ENCODE results near the gene MAP2K5.

Gene MAP2K5

GRCh38 chr15:67524235-67524634, 18.3 kb upstream of the MAP2K5 start:
- H3K27me3 ChIP-seq (replicated peaks; ENCODE audit: control insufficient read depth, insufficient read depth, low read length): no peaks in the 10 kb centered on the region
- H3K36me3 ChIP-seq (ENCODE audit: control insufficient read depth, insufficient read depth, low read length): no peaks in the 10 kb centered on the region
- DNase-seq (ENCODE audit: extremely low read depth, insufficient read length): no peak
- H3K4me3 ChIP-seq (replicated peaks; ENCODE audit: low read depth, low read length): no peak overlapping the region
- no peak for TF ChIP-seq CTCF (IDR thresholded peaks at IDR 0.05; ENCODE audit: insufficient read depth, low read length, poor library complexity, severe bottlenecking)

GRCh38 chr15:67528513-67528912, 14.0 kb upstream of the MAP2K5 start:
- H3K36me3 ChIP-seq (ENCODE audit: control insufficient read depth, insufficient read depth, low read length): no peaks in the 10 kb centered on the region
- DNase-seq (ENCODE audit: extremely low read depth, insufficient read length): no peak
- TF ChIP-seq CTCF (IDR thresholded peaks at IDR 0.05; ENCODE audit: insufficient read depth, low read length, poor library complexity, severe bottlenecking): no peak
- H3K27me3 ChIP-seq (replicated peaks; ENCODE audit: control insufficient read depth, insufficient read depth, low read length): no peaks in the 10 kb centered on the region
- H3K4me3 ChIP-seq (replicated peaks; ENCODE audit: low read depth, low read length): no peak overlapping the region

DNA sequence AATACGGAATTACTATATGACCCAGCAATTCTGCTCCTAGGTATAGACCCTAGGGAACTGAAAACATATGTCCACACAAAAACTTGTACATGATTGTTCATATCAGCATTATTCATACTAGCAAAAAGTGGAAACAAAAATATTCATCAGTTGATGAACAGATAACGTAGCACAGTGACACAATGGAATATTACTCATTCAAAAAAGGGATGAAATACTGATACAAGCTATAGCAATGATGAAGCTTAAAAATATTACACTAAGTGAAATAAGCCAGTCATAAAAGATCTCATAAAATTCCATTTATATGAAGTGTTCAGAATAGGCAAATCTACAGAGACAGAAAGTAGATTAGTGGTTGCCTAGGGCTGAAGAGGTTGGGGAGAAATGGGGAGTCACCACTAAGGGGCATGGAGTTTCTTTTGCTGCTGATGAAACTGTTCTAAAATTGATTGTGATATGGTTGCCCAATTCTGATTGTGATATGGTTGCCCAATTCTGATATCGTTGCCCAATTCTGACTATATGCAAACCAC, 11.1 kb upstream of the MAP2K5 start:
- Histone ChIP-seq H3K27me3 (replicated peaks; ENCODE audit: control insufficient read depth, insufficient read depth, low read length) (no peaks in the 10 kb centered on the region), H3K4me3 (replicated peaks; ENCODE audit: low read depth, low read length) (no peak overlapping the region), H3K36me3 (ENCODE audit: control insufficient read depth, insufficient read depth, low read length) (no peaks in the 10 kb centered on the region)
- DNase-seq (ENCODE audit: extremely low read depth, insufficient read length): no peak
- no peak for TF ChIP-seq CTCF (IDR thresholded peaks at IDR 0.05; ENCODE audit: insufficient read depth, low read length, poor library complexity, severe bottlenecking)

GRCh38 chr15:67533873-67534272, 8.6 kb upstream of the MAP2K5 start:
- Histone ChIP-seq H3K27me3 (replicated peaks; ENCODE audit: control insufficient read depth, insufficient read depth, low read length) (no peaks in the 10 kb centered on the region), H3K4me3 (replicated peaks; ENCODE audit: low read depth, low read length) (no peak overlapping the region), H3K36me3 (ENCODE audit: control insufficient read depth, insufficient read depth, low read length) (no peaks in the 10 kb centered on the region)
- TF ChIP-seq CTCF (IDR thresholded peaks at IDR 0.05; ENCODE audit: insufficient read depth, low read length, poor library complexity, severe bottlenecking): no peak
- DNase-seq (ENCODE audit: extremely low read depth, insufficient read length): no peak

GRCh38 chr15:67534360-67534759, 8.1 kb upstream of the MAP2K5 start:
- no peak for DNase-seq (ENCODE audit: extremely low read depth, insufficient read length)
- Histone ChIP-seq H3K4me3 (replicated peaks; ENCODE audit: low read depth, low read length) (no peak overlapping the region), H3K36me3 (ENCODE audit: control insufficient read depth, insufficient read depth, low read length) (no peaks in the 10 kb centered on the region), H3K27me3 (replicated peaks; ENCODE audit: control insufficient read depth, insufficient read depth, low read length) (no peaks in the 10 kb centered on the region)
- TF ChIP-seq CTCF (IDR thresholded peaks at IDR 0.05; ENCODE audit: insufficient read depth, low read length, poor library complexity, severe bottlenecking): no peak

GRCh38 chr15:67537771-67538170, 4.7 kb upstream of the MAP2K5 start:
- Histone ChIP-seq H3K4me3 (replicated peaks; ENCODE audit: low read depth, low read length) (no peak overlapping the region), H3K36me3 (ENCODE audit: control insufficient read depth, insufficient read depth, low read length) (no peaks in the 10 kb centered on the region), H3K27me3 (replicated peaks; ENCODE audit: control insufficient read depth, insufficient read depth, low read length) (no peaks in the 10 kb centered on the region)
- no peak for DNase-seq (ENCODE audit: extremely low read depth, insufficient read length)
- TF ChIP-seq CTCF (IDR thresholded peaks at IDR 0.05; ENCODE audit: insufficient read depth, low read length, poor library complexity, severe bottlenecking): no peak
